Lower leg skin (tissue), 3 donors: ENCODE measurements around the gene CAMTA1.

Source experiments
- POLR2A ChIP-seq, 2 donors: fragments of 450-650 bp; IDR thresholded peaks; one replicate each; pipeline ENCODE4 v1.6.1; 2016 to 2017; ENCODE audit warnings: antibody characterized with exemption in 2 of 2, mild to moderate bottlenecking in 1 of 2, moderate library complexity in 1 of 2
- TF ChIP-seq, protein P1 (sequence below), 3 donors: fragments of 450-650 bp; IDR thresholded peaks; one replicate each; pipeline ENCODE4 v1.5.1; 2016; ENCODE audit warnings: antibody characterized with exemption in 3 of 3, mild to moderate bottlenecking in 3 of 3, moderate library complexity in 2 of 3

DNA sequence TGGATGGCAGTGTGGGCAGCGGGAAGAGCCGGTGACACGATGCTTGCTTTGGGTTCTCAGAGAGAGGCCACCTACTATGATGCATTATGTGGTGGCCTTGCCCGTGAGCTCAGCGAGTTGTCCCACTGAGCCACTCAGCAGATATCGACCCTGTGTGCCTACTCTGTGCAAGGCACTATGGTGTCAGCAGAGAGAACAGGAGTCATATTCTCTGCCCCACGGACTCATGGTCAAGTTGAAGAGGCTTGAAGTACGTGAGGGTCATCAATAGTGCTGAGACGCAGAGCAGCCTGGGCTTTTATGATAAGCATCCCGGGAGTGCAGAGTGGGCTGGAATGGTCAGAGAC is 466.2 kb downstream of the CAMTA1 start:
- TF ChIP-seq, protein P1, sequence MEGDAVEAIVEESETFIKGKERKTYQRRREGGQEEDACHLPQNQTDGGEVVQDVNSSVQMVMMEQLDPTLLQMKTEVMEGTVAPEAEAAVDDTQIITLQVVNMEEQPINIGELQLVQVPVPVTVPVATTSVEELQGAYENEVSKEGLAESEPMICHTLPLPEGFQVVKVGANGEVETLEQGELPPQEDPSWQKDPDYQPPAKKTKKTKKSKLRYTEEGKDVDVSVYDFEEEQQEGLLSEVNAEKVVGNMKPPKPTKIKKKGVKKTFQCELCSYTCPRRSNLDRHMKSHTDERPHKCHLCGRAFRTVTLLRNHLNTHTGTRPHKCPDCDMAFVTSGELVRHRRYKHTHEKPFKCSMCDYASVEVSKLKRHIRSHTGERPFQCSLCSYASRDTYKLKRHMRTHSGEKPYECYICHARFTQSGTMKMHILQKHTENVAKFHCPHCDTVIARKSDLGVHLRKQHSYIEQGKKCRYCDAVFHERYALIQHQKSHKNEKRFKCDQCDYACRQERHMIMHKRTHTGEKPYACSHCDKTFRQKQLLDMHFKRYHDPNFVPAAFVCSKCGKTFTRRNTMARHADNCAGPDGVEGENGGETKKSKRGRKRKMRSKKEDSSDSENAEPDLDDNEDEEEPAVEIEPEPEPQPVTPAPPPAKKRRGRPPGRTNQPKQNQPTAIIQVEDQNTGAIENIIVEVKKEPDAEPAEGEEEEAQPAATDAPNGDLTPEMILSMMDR (IDR thresholded peaks at IDR 0.05): no peak
- no peak for TF ChIP-seq POLR2A (IDR thresholded peaks at IDR 0.05)
